Esophagus (tissue), 2 donors: Measurements from ENCODE around the gene SSTR5. TPM values are rescaled to one million over a fixed set of nuclear protein-coding genes. Genes with fewer than 3 reads are reported as not detected.

ENCODE experiments used
- H3K27ac ChIP-seq, 2 donors: one replicate each; pipeline ENCODE4 v1.5.1; 2013; ENCODE audit warnings: low read depth in 2 of 2, mild to moderate bottlenecking in 2 of 2, inconsistent platforms in 1 of 2, low read length in 1 of 2, moderate library complexity in 1 of 2
- H3K27me3 ChIP-seq, 2 donors: one replicate each; pipeline ENCODE4 v1.6.1; 2013; ENCODE audit warnings: low read length in 2 of 2, control low read depth in 1 of 2, mild to moderate bottlenecking in 1 of 2; ENCODE audit not compliant: insufficient read depth in 2 of 2, control insufficient read depth in 1 of 2
- H3K36me3 ChIP-seq, 2 donors: one replicate each; pipeline ENCODE4 v1.6.1; 2013; ENCODE audit warnings: low read length in 1 of 2; ENCODE audit not compliant: control insufficient read depth in 2 of 2, insufficient read depth in 2 of 2
- H3K4me1 ChIP-seq, 2 donors: one replicate each; pipeline ENCODE4 v1.6.1; 2013; ENCODE audit warnings: low read length in 1 of 2; ENCODE audit not compliant: control insufficient read depth in 2 of 2, insufficient read depth in 2 of 2
- H3K4me3 ChIP-seq, 2 donors: one replicate each; pipeline ENCODE4 v1.5.1; 2013; ENCODE audit warnings: low read length in 2 of 2, mild to moderate bottlenecking in 2 of 2, low read depth in 1 of 2, moderate library complexity in 1 of 2
- H3K9me3 ChIP-seq, 2 donors: one replicate each; pipeline ENCODE4 v1.6.1; 2013; ENCODE audit warnings: mild to moderate bottlenecking in 2 of 2, low read depth in 1 of 2, low read length in 1 of 2, moderate library complexity in 1 of 2; ENCODE audit not compliant: control insufficient read depth in 2 of 2, insufficient read depth in 1 of 2
- WGBS, 2 donors: extraction: QIAGEN DNeasy Blood & Tissue Kit; methylation state at CpG; one replicate each; pipeline ENCODE4 v1.1.7; 2013; 5-methylcytosine and 5-hydroxymethylcytosine counted together
- polyA plus RNA-seq, 2 donors: library from polyadenylated mRNA; stranded (reverse); fragments of 200-250 nt; gene quantifications; one replicate each; pipeline ENCODE4 v1.2.3, GENCODE V29; 2013
- donor health status: healthy with polysubstance abuse.
- donor health status: Bipolar disorder and iron deficiency.

The SSTR5 gene
- polyA plus RNA-seq, 2 donors: 0.05 TPM; not detected in 1

- 28 to 42% methylated on average over 72 to 85 of the region's 85 CpGs for WGBS, 2 donors
- Histone ChIP-seq H3K4me1 (peaks cover 7 to 11% of the 10 kb centered on the region in 2 donors), H3K27me3 (no peaks in the 10 kb centered on the region)
These were observed 21.0 kb downstream of the SSTR5 start for GRCh38 chr16:1093284-1094123.

GRCh38 chr16:1094124-1094479 lies 21.6 kb downstream of the SSTR5 start:
- H3K27me3 ChIP-seq: no peaks in the 10 kb centered on the region
- H3K4me3 ChIP-seq: no peak overlapping the region
- H3K36me3 ChIP-seq: no peaks in the 10 kb centered on the region
- WGBS, 2 donors: 67 to 73% methylated on average over 13 of the region's 13 CpGs
- H3K4me1 ChIP-seq: peaks cover 7 to 11% of the 10 kb centered on the region in 2 donors
- H3K27ac ChIP-seq: no peak overlapping the region
- H3K9me3 ChIP-seq: peaks cover 0 to 5% of the 10 kb centered on the region in 2 donors

More at GRCh38 chr16:1093284-1094123, 21.0 kb downstream of the SSTR5 start:
- no peak overlapping the region for H3K27ac ChIP-seq
- peaks cover 0 to 5% of the 10 kb centered on the region in 2 donors for H3K9me3 ChIP-seq
- no peaks in the 10 kb centered on the region for H3K36me3 ChIP-seq
- no peak overlapping the region for H3K4me3 ChIP-seq

- Histone ChIP-seq H3K36me3 (no peaks in the 10 kb centered on the region), H3K4me1 (peaks cover 2 to 5% of the 10 kb centered on the region in 2 donors), H3K27ac (no peak overlapping the region), H3K9me3 (peaks cover 0 to 5% of the 10 kb centered on the region in 2 donors), H3K27me3 (no peaks in the 10 kb centered on the region), H3K4me3 (no peak overlapping the region)
- 50 to 57% methylated on average over 28 to 29 of the region's 29 CpGs for WGBS, 2 donors
These were observed 22.3 kb downstream of the SSTR5 start for GRCh38 chr16:1094601-1095449.

GRCh38 chr16:1095450-1096168 lies 23.1 kb downstream of the SSTR5 start:
- WGBS, 2 donors: 48 to 54% methylated on average over 16 of the region's 16 CpGs
- peaks cover 0 to 5% of the 10 kb centered on the region in 2 donors for H3K9me3 ChIP-seq
- H3K4me1 ChIP-seq: peaks cover 0 to 3% of the 10 kb centered on the region in 2 donors
- no peak overlapping the region for H3K27ac ChIP-seq
- no peaks in the 10 kb centered on the region for H3K36me3 ChIP-seq
- no peak overlapping the region for H3K4me3 ChIP-seq
- no peaks in the 10 kb centered on the region for H3K27me3 ChIP-seq

GRCh38 chr16:1096169-1097082 lies 23.9 kb downstream of the SSTR5 start, which contains the start of gene C1QTNF8:
C1QTNF8 (minus strand) TSS chr16:1096244; CDS start chr16:1094922, 1,322 bp downstream.
- no peak within 1 kb of the TSS for H3K27ac ChIP-seq
- peaks cover 0 to 5% of the 10 kb centered on the region in 2 donors for H3K9me3 ChIP-seq
- no peaks in the 10 kb centered on the region for H3K36me3 ChIP-seq
- 59 to 65% methylated on average over 48 to 55 of the region's 55 CpGs for WGBS, 2 donors
- H3K4me1 ChIP-seq: peaks cover 0 to 3% of the 10 kb centered on the region in 2 donors
- H3K4me3 ChIP-seq: no peak within 1 kb of the TSS
- H3K27me3 ChIP-seq: no peaks in the 10 kb centered on the region

- no peaks in the 10 kb centered on the region for H3K27me3 ChIP-seq
- H3K9me3 ChIP-seq: peaks cover 0 to 5% of the 10 kb centered on the region in 2 donors
- WGBS, 2 donors: 51 to 65% methylated on average over 18 of the region's 18 CpGs
These were observed 24.6 kb downstream of the SSTR5 start for GRCh38 chr16:1097156-1097555.

GRCh38 chr16:1097800-1098199 lies 25.3 kb downstream of the SSTR5 start:
- Histone ChIP-seq H3K9me3 (peaks cover 0 to 5% of the 10 kb centered on the region in 2 donors), H3K4me3 (no peak overlapping the region), H3K4me1 (peaks cover 0 to 3% of the 10 kb centered on the region in 2 donors), H3K27ac (no peak overlapping the region), H3K36me3 (no peaks in the 10 kb centered on the region), H3K27me3 (no peaks in the 10 kb centered on the region)
- whole genome bisulfite sequencing, 2 donors: 61 to 69% methylated on average over 19 to 23 of the region's 23 CpGs

More at GRCh38 chr16:1097156-1097555, 24.6 kb downstream of the SSTR5 start:
- H3K27ac ChIP-seq: no peak overlapping the region
- no peaks in the 10 kb centered on the region for H3K36me3 ChIP-seq
- H3K4me3 ChIP-seq: no peak overlapping the region
- peaks cover 0 to 3% of the 10 kb centered on the region in 2 donors for H3K4me1 ChIP-seq

- Histone ChIP-seq H3K4me1 (peaks cover 2 to 7% of the 10 kb centered on the region in 2 donors), H3K27me3 (peaks cover 0 to 4% of the 10 kb centered on the region in 2 donors), H3K4me3 (no peak overlapping the region), H3K9me3 (peaks cover 0 to 5% of the 10 kb centered on the region in 2 donors), H3K36me3 (no peaks in the 10 kb centered on the region), H3K27ac (no peak overlapping the region)
- WGBS, 2 donors: 41 to 53% methylated on average over 29 to 34 of the region's 34 CpGs
These were observed 25.9 kb downstream of the SSTR5 start for GRCh38 chr16:1098266-1098991.
